ENCODE measurements around the gene BRAT1.

GRCh38 chr7:2504889-2505375 lies 50.4 kb downstream of the BRAT1 start:
- TF ChIP-seq, protein P1, sequence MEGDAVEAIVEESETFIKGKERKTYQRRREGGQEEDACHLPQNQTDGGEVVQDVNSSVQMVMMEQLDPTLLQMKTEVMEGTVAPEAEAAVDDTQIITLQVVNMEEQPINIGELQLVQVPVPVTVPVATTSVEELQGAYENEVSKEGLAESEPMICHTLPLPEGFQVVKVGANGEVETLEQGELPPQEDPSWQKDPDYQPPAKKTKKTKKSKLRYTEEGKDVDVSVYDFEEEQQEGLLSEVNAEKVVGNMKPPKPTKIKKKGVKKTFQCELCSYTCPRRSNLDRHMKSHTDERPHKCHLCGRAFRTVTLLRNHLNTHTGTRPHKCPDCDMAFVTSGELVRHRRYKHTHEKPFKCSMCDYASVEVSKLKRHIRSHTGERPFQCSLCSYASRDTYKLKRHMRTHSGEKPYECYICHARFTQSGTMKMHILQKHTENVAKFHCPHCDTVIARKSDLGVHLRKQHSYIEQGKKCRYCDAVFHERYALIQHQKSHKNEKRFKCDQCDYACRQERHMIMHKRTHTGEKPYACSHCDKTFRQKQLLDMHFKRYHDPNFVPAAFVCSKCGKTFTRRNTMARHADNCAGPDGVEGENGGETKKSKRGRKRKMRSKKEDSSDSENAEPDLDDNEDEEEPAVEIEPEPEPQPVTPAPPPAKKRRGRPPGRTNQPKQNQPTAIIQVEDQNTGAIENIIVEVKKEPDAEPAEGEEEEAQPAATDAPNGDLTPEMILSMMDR (IDR thresholded peaks at IDR 0.05; ENCODE audit: low read length): no peak
- TF ChIP-seq EZH2 (optimal IDR thresholded peaks at IDR 0.05; ENCODE audit: low read depth, low read length) (no peak), EZH2phosphoT487 (IDR thresholded peaks at IDR 0.05; ENCODE audit: low read length) (no peak)
